Mesenchymal stem cell (in vitro differentiated cells and primary cell): ENCODE results near the gene ELN.

Experiments
- DNase-seq: peaks from one replicate; pipeline ENCODE4 v3.0.0-alpha.2; 2013
- H2AFZ ChIP-seq: one replicate; pipeline ENCODE4 v1.6.1; 2013; ENCODE audit warnings: low read depth, mild to moderate bottlenecking, control low read depth, inconsistent platforms, low read length, moderate library complexity
- H2AK5ac ChIP-seq: 2 replicates; pipeline ENCODE4 v1.6.1; 2013; ENCODE audit warnings: low read length, moderate library complexity, mild to moderate bottlenecking, inconsistent platforms; ENCODE audit not compliant: severe bottlenecking
- H2BK120ac ChIP-seq: one replicate; pipeline ENCODE4 v1.6.1; 2013; ENCODE audit warnings: low read depth, mild to moderate bottlenecking, inconsistent platforms, low read length, moderate library complexity
- H2BK12ac ChIP-seq, 2 experiments: one replicate each; pipeline ENCODE4 v1.6.1; 2013; ENCODE audit warnings: inconsistent platforms in 2 of 2, low read length in 2 of 2, mild to moderate bottlenecking in 2 of 2, moderate library complexity in 2 of 2, control low read depth in 1 of 2
- H2BK15ac ChIP-seq: one replicate; pipeline ENCODE4 v1.6.1; 2013; ENCODE audit warnings: mild to moderate bottlenecking, low read depth, inconsistent platforms; ENCODE audit not compliant: poor library complexity, severe bottlenecking
- H2BK5ac ChIP-seq: 2 replicates; pipeline ENCODE4 v1.6.1; 2013; ENCODE audit warnings: low read depth, mild to moderate bottlenecking, low read length, control low read depth, inconsistent platforms; ENCODE audit not compliant: poor library complexity, severe bottlenecking
- H3K14ac ChIP-seq, 2 experiments: one replicate each; pipeline ENCODE4 v1.6.1; 2013; ENCODE audit warnings: inconsistent platforms in 2 of 2, low read length in 2 of 2, control low read depth in 1 of 2, mild to moderate bottlenecking in 1 of 2, moderate library complexity in 1 of 2
- H3K18ac ChIP-seq, 2 experiments: one replicate each; pipeline ENCODE4 v1.6.1; 2013; ENCODE audit warnings: inconsistent platforms in 2 of 2, low read length in 2 of 2, control low read depth in 1 of 2, low read depth in 1 of 2, mild to moderate bottlenecking in 1 of 2
- H3K23ac ChIP-seq, 2 experiments: one replicate each; pipeline ENCODE4 v1.6.1; 2013; ENCODE audit warnings: inconsistent platforms in 2 of 2, low read length in 2 of 2, mild to moderate bottlenecking in 2 of 2, moderate library complexity in 2 of 2, control low read depth in 1 of 2
- H3K27ac ChIP-seq: 2 replicates; pipeline ENCODE4 v1.5.1; 2013; ENCODE audit warnings: mild to moderate bottlenecking, moderate library complexity, low read length, control low read depth, inconsistent platforms; ENCODE audit not compliant: poor library complexity, severe bottlenecking
- H3K27me3 ChIP-seq, 2 experiments: 2 replicates each; pipeline versions ENCODE4 v1.6.1 to v1.7.0; 2013; ENCODE audit warnings: low read length in 2 of 2, mild to moderate bottlenecking in 2 of 2, moderate library complexity in 2 of 2, control low read depth in 1 of 2, inconsistent platforms in 1 of 2; ENCODE audit not compliant: control insufficient read depth in 1 of 2, insufficient read depth in 1 of 2
- H3K36me3 ChIP-seq, 2 experiments: 2 replicates each; pipeline versions ENCODE4 v1.6.1 to v1.7.0; 2013; ENCODE audit warnings: low read length in 2 of 2, control low read depth in 1 of 2, inconsistent platforms in 1 of 2, low read depth in 1 of 2, mild to moderate bottlenecking in 1 of 2; ENCODE audit not compliant: insufficient read depth in 2 of 2, control insufficient read depth in 1 of 2
- H3K4ac ChIP-seq, 2 experiments: one replicate each; pipeline ENCODE4 v1.6.1; 2013; ENCODE audit warnings: inconsistent platforms in 2 of 2, low read length in 2 of 2, mild to moderate bottlenecking in 2 of 2, moderate library complexity in 2 of 2, control low read depth in 1 of 2, low read depth in 1 of 2
- H3K4me1 ChIP-seq: 2 replicates; pipeline ENCODE4 v1.6.1; 2013; ENCODE audit warnings: low read depth, low read length, control low read depth; ENCODE audit not compliant: control insufficient read depth, insufficient read depth
- H3K4me2 ChIP-seq: 2 replicates; pipeline ENCODE4 v1.6.1; 2013; ENCODE audit warnings: low read length, mild to moderate bottlenecking, inconsistent platforms; ENCODE audit not compliant: poor library complexity, severe bottlenecking
- H3K4me3 ChIP-seq, 2 experiments: 2 replicates each; pipeline versions ENCODE4 v1.5.1 to v1.7.0; 2013; ENCODE audit warnings: low read length in 2 of 2, mild to moderate bottlenecking in 2 of 2, control low read depth in 1 of 2, low read depth in 1 of 2; ENCODE audit not compliant: insufficient read depth in 1 of 2
- H3K79me1 ChIP-seq: replicated peaks from 2 replicates; pipeline ENCODE4 v1.6.1; 2013; ENCODE audit warnings: mild to moderate bottlenecking, control low read depth, low read length, inconsistent platforms; ENCODE audit not compliant: poor library complexity, severe bottlenecking
- H3K9ac ChIP-seq: 2 replicates; pipeline ENCODE4 v1.7.0; 2013; ENCODE audit warnings: mild to moderate bottlenecking, low read length, moderate library complexity
- H3K9me3 ChIP-seq: 2 replicates; pipeline ENCODE4 v1.7.0; 2013; ENCODE audit warnings: mild to moderate bottlenecking, low read length; ENCODE audit not compliant: control insufficient read depth
- H4K8ac ChIP-seq: one replicate; pipeline ENCODE4 v1.6.1; 2013; ENCODE audit warnings: inconsistent platforms, mild to moderate bottlenecking, low read length, moderate library complexity
- H4K91ac ChIP-seq: one replicate; pipeline ENCODE4 v1.6.1; 2013; ENCODE audit warnings: mild to moderate bottlenecking, low read length, inconsistent platforms
- WGBS: methylation state at CpG from one replicate; pipeline ENCODE4 v1.1.7; 2013; ENCODE audit warnings: mixed read lengths; 5-methylcytosine and 5-hydroxymethylcytosine counted together

The ELN gene

GRCh38 chr7:73986158-73986631, 41.8 kb upstream of the ELN start:
- no peak overlapping the region for H2BK5ac ChIP-seq
- peaks cover 0 to 4% of the 10 kb centered on the region in 2 experiments for H3K36me3 ChIP-seq

DNA sequence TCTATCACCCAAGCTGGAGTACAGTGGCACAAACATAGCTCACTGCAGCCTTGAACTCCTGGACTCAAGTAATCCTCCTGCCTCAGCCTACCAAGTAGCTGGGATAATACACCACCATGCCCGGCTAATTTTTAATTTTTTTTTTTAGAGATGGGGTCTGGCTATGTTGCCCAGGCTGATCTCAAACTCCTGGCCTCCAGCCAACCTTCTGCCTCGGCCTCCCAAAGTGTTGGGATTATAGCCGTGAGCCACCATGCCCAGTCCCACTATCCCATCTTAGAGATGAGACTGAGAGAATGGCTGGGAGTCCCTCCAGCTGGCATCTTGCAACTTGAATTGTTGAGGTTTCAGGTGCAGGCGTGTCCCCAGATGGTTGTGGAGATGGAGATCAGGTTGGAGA, 40.7 kb upstream of the ELN start:
- WGBS, result 86% methylated on average over 4 of the region's 4 CpGs
- peaks cover 4% of the 10 kb centered on the region for H3K4me1 ChIP-seq
- DNase-seq, result no peak
- H2BK12ac ChIP-seq, result no peak overlapping the region
- peaks cover 0 to 7% of the 10 kb centered on the region in 2 experiments for H3K27me3 ChIP-seq
- H3K18ac ChIP-seq, result no peak overlapping the region
- no peak overlapping the region for H2AK5ac ChIP-seq
- H3K4ac ChIP-seq, result no peak overlapping the region
- peaks cover 0 to 4% of the 10 kb centered on the region in 2 experiments for H3K36me3 ChIP-seq
- H3K9me3 ChIP-seq, result no peaks in the 10 kb centered on the region
- no peak overlapping the region for H4K91ac ChIP-seq
- H3K79me1 ChIP-seq, result no peaks in the 10 kb centered on the region
- no peak overlapping the region for H2BK120ac ChIP-seq
- H4K8ac ChIP-seq, result no peak overlapping the region
- H2BK5ac ChIP-seq, result no peak overlapping the region
- no peak overlapping the region for H2AFZ ChIP-seq
- no peak overlapping the region for H3K14ac ChIP-seq
- H3K23ac ChIP-seq, result no peak overlapping the region
- no peak overlapping the region for H3K4me2 ChIP-seq
- no peak overlapping the region for H2BK15ac ChIP-seq
- no peak overlapping the region for H3K27ac ChIP-seq
- no peak overlapping the region for H3K9ac ChIP-seq
- no peak overlapping the region for H3K4me3 ChIP-seq

More at GRCh38 chr7:73986158-73986631, 41.8 kb upstream of the ELN start:
- Histone ChIP-seq H4K91ac (no peak overlapping the region), H3K18ac (no peak overlapping the region), H3K27ac (no peak overlapping the region), H3K79me1 (no peaks in the 10 kb centered on the region), H4K8ac (no peak overlapping the region), H3K4me1 (peaks cover 1% of the 10 kb centered on the region), H3K27me3 (peaks cover 5 to 14% of the 10 kb centered on the region in 2 experiments), H2BK12ac (no peak overlapping the region), H3K9ac (peak overlapping the region; percentile 55), H2BK15ac (no peak overlapping the region), H3K14ac (no peak overlapping the region), H3K4ac (no peak overlapping the region), H2AK5ac (no peak overlapping the region), H3K23ac (no peak overlapping the region), H2BK120ac (no peak overlapping the region), H2AFZ (no peak overlapping the region), H3K4me2 (no peak overlapping the region), H3K4me3 (no peak overlapping the region), H3K9me3 (no peaks in the 10 kb centered on the region)
- no peak for DNase-seq
- 84% methylated on average over 17 of the region's 17 CpGs for WGBS

- H2AFZ ChIP-seq, result no peak overlapping the region
- H4K8ac ChIP-seq, result no peak overlapping the region
- no peak overlapping the region for H2BK120ac ChIP-seq
- H3K79me1 ChIP-seq, result no peaks in the 10 kb centered on the region
- H3K4me3 ChIP-seq, result no peak overlapping the region
- WGBS, result 80% methylated on average over 7 of the region's 9 CpGs
- no peak overlapping the region for H2BK15ac ChIP-seq
- H3K4ac ChIP-seq, result no peak overlapping the region
- peaks cover 0 to 4% of the 10 kb centered on the region in 2 experiments for H3K36me3 ChIP-seq
- no peak for DNase-seq
- no peak overlapping the region for H3K14ac ChIP-seq
- H3K18ac ChIP-seq, result no peak overlapping the region
- H3K4me1 ChIP-seq, result peaks cover 4% of the 10 kb centered on the region
- no peak overlapping the region for H2BK12ac ChIP-seq
- no peak overlapping the region for H3K23ac ChIP-seq
- H3K4me2 ChIP-seq, result no peak overlapping the region
- H3K9ac ChIP-seq, result no peak overlapping the region
- no peaks in the 10 kb centered on the region for H3K9me3 ChIP-seq
- H3K27ac ChIP-seq, result no peak overlapping the region
- no peak overlapping the region for H4K91ac ChIP-seq
- no peak overlapping the region for H2AK5ac ChIP-seq
- no peak overlapping the region for H2BK5ac ChIP-seq
- H3K27me3 ChIP-seq, result peaks cover 0 to 7% of the 10 kb centered on the region in 2 experiments
Measured at GRCh38 chr7:73988197-73988596, 39.8 kb upstream of the ELN start.

GRCh38 chr7:73991522-73992100, 36.4 kb upstream of the ELN start:
- H3K23ac ChIP-seq, result no peak overlapping the region
- no peak overlapping the region for H3K27ac ChIP-seq
- no peak overlapping the region for H3K4me2 ChIP-seq
- H2BK12ac ChIP-seq, result no peak overlapping the region
- no peak overlapping the region for H2BK120ac ChIP-seq
- no peak overlapping the region for H2BK15ac ChIP-seq
- no peak overlapping the region for H2BK5ac ChIP-seq
- peaks cover 13% of the 10 kb centered on the region for H3K9me3 ChIP-seq
- H3K4me1 ChIP-seq, result peaks cover 3% of the 10 kb centered on the region
- no peak overlapping the region for H3K18ac ChIP-seq
- no peak overlapping the region for H2AFZ ChIP-seq
- H2AK5ac ChIP-seq, result no peak overlapping the region
- WGBS, result 95% methylated on average over 5 of the region's 7 CpGs
- no peak overlapping the region for H3K9ac ChIP-seq
- no peaks in the 10 kb centered on the region for H3K27me3 ChIP-seq
- H4K8ac ChIP-seq, result peak overlapping the region; percentile 56
- H3K36me3 ChIP-seq, result no peaks in the 10 kb centered on the region
- peak overlapping the region in 1 of 2 experiments; percentile 23 for H3K4me3 ChIP-seq
- no peak for DNase-seq
- H3K4ac ChIP-seq, result no peak overlapping the region
- no peaks in the 10 kb centered on the region for H3K79me1 ChIP-seq
- no peak overlapping the region for H3K14ac ChIP-seq
- peak overlapping the region; percentile 41 for H4K91ac ChIP-seq
